H1 (cell line): ENCODE results near the gene BAIAP2. TPM values are rescaled to one million over a fixed set of nuclear protein-coding genes. Genes with fewer than 3 reads are reported as not detected.

Source experiments
- BRCA1 ChIP-seq: IDR thresholded peaks from 2 replicates; pipeline ENCODE4 v1.6.1; 2012; ENCODE audit warnings: low read depth, low read length, improper control_type of control experiment
- CBX5 ChIP-seq: fragments of 300-800, 300-1000 bp; sonication (generic); IDR thresholded peaks from 2 replicates; pipeline ENCODE4 v1.7.1; 2016; ENCODE audit warnings: antibody characterized with exemption, low read length, low read depth
- CBX8 ChIP-seq: fragments of 300-800, 300-1000 bp; sonication (generic); IDR thresholded peaks from 2 replicates; pipeline ENCODE4 v1.7.1; 2016; ENCODE audit warnings: low read depth, low read length, borderline replicate concordance
- EZH2 ChIP-seq: fragments of 200-600 bp; sonication (generic); IDR thresholded peaks from 2 replicates; pipeline ENCODE4 v1.7.1; 2012; ENCODE audit warnings: low read depth, mild to moderate bottlenecking, moderate library complexity, low read length, inconsistent platforms; ENCODE audit not compliant: severe bottlenecking
- RAD21 ChIP-seq, 2 experiments: IDR thresholded peaks in 1 of 2; conservative IDR thresholded peaks in 1 of 2; 2 replicates each; pipeline ENCODE4 v1.6.1; 2011; ENCODE audit warnings: low read depth in 2 of 2, low read length in 2 of 2, improper control_type of control experiment in 1 of 2, inconsistent platforms in 1 of 2, mild to moderate bottlenecking in 1 of 2, moderate library complexity in 1 of 2
- SP4 ChIP-seq: IDR thresholded peaks from 2 replicates; pipeline ENCODE4 v1.6.1; 2012; ENCODE audit warnings: low read length, inconsistent platforms
- SRF ChIP-seq: IDR thresholded peaks from 2 replicates; pipeline ENCODE4 v1.6.1; 2011; ENCODE audit warnings: mild to moderate bottlenecking, low read depth, low read length, moderate library complexity
- YY1 ChIP-seq: IDR thresholded peaks from 2 replicates; pipeline ENCODE4 v1.6.1; 2011; ENCODE audit warnings: low read depth, mild to moderate bottlenecking, low read length
- polyA plus RNA-seq, 7 experiments: library from polyadenylated mRNA; depleted of rRNA in 3 of 7; stranded (reverse) in 5 of 7; unstranded in 2 of 7; fragments of >200 nt in 5 of 7; fragments of 200-250 nt in 2 of 7; gene quantifications; 1 replicate in 5 of 7; 2 replicates in 1 of 7; 4 replicates in 1 of 7; pipeline versions ENCODE4 v1.2.1 to v1.2.3, GENCODE V29; 2011 to 2013; ENCODE audit warnings: missing spikeins in 2 of 7, mixed read lengths in 2 of 7
- total RNA-seq: library from RNA; stranded (reverse); fragmentation: NEBNext Ultra II Directional; extraction: Animal tissue kit (Norgen Biotek cat#: 25700); gene quantifications from 2 replicates; pipeline ENCODE4 v1.2.1, GENCODE V29; 2021
- TF ChIP-seq, protein P1 (sequence below): fragments of 300-600 bp; sonication (generic); IDR thresholded peaks from 2 replicates; pipeline ENCODE4 v1.7.1; 2012; ENCODE audit warnings: low read length, moderate library complexity, mild to moderate bottlenecking, inconsistent platforms; ENCODE audit not compliant: insufficient replicate concordance
- TF ChIP-seq, protein P2 (sequence below): IDR thresholded peaks from 2 replicates; pipeline ENCODE4 v1.6.1; 2012; ENCODE audit warnings: inconsistent platforms

Gene BAIAP2
- total and polyA plus RNA-seq, 2 of the 8 experiments (the other 6 are each of a cell fraction or from before 2014, with no cell fraction given) = 10.0 to 22.8 TPM

DNA sequence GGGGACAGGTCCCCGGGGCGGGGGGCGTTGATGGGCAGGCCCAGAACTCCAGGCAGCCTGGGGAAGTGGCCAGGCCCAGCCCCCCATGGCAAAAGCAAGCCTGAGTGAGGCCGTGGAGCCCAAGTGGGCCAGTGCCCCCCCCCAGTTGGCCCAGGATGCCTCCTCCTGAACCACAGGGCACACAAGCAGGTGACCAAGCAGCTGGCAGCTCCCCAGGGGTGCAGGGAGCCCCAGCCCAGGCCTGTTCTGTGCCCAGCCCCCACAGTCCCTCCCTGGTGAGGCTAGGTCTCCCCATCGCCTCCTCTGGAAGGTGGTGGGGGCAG is 92.1 kb downstream of the BAIAP2 start (continued):
- TF ChIP-seq, protein P1, sequence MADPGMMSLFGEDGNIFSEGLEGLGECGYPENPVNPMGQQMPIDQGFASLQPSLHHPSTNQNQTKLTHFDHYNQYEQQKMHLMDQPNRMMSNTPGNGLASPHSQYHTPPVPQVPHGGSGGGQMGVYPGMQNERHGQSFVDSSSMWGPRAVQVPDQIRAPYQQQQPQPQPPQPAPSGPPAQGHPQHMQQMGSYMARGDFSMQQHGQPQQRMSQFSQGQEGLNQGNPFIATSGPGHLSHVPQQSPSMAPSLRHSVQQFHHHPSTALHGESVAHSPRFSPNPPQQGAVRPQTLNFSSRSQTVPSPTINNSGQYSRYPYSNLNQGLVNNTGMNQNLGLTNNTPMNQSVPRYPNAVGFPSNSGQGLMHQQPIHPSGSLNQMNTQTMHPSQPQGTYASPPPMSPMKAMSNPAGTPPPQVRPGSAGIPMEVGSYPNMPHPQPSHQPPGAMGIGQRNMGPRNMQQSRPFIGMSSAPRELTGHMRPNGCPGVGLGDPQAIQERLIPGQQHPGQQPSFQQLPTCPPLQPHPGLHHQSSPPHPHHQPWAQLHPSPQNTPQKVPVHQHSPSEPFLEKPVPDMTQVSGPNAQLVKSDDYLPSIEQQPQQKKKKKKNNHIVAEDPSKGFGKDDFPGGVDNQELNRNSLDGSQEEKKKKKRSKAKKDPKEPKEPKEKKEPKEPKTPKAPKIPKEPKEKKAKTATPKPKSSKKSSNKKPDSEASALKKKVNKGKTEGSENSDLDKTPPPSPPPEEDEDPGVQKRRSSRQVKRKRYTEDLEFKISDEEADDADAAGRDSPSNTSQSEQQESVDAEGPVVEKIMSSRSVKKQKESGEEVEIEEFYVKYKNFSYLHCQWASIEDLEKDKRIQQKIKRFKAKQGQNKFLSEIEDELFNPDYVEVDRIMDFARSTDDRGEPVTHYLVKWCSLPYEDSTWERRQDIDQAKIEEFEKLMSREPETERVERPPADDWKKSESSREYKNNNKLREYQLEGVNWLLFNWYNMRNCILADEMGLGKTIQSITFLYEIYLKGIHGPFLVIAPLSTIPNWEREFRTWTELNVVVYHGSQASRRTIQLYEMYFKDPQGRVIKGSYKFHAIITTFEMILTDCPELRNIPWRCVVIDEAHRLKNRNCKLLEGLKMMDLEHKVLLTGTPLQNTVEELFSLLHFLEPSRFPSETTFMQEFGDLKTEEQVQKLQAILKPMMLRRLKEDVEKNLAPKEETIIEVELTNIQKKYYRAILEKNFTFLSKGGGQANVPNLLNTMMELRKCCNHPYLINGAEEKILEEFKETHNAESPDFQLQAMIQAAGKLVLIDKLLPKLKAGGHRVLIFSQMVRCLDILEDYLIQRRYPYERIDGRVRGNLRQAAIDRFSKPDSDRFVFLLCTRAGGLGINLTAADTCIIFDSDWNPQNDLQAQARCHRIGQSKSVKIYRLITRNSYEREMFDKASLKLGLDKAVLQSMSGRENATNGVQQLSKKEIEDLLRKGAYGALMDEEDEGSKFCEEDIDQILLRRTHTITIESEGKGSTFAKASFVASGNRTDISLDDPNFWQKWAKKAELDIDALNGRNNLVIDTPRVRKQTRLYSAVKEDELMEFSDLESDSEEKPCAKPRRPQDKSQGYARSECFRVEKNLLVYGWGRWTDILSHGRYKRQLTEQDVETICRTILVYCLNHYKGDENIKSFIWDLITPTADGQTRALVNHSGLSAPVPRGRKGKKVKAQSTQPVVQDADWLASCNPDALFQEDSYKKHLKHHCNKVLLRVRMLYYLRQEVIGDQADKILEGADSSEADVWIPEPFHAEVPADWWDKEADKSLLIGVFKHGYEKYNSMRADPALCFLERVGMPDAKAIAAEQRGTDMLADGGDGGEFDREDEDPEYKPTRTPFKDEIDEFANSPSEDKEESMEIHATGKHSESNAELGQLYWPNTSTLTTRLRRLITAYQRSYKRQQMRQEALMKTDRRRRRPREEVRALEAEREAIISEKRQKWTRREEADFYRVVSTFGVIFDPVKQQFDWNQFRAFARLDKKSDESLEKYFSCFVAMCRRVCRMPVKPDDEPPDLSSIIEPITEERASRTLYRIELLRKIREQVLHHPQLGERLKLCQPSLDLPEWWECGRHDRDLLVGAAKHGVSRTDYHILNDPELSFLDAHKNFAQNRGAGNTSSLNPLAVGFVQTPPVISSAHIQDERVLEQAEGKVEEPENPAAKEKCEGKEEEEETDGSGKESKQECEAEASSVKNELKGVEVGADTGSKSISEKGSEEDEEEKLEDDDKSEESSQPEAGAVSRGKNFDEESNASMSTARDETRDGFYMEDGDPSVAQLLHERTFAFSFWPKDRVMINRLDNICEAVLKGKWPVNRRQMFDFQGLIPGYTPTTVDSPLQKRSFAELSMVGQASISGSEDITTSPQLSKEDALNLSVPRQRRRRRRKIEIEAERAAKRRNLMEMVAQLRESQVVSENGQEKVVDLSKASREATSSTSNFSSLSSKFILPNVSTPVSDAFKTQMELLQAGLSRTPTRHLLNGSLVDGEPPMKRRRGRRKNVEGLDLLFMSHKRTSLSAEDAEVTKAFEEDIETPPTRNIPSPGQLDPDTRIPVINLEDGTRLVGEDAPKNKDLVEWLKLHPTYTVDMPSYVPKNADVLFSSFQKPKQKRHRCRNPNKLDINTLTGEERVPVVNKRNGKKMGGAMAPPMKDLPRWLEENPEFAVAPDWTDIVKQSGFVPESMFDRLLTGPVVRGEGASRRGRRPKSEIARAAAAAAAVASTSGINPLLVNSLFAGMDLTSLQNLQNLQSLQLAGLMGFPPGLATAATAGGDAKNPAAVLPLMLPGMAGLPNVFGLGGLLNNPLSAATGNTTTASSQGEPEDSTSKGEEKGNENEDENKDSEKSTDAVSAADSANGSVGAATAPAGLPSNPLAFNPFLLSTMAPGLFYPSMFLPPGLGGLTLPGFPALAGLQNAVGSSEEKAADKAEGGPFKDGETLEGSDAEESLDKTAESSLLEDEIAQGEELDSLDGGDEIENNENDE = no peak
- no peak for TF ChIP-seq CBX8
- TF ChIP-seq YY1 = no peak
- no peak for TF ChIP-seq RAD21 (IDR thresholded peaks at IDR 0.05 in 1 of 2, conservative IDR thresholded peaks at IDR 0.05 in 1 of 2; ENCODE audit: low read depth in 2 of 2, low read length in 2 of 2)
- TF ChIP-seq, protein P2, sequence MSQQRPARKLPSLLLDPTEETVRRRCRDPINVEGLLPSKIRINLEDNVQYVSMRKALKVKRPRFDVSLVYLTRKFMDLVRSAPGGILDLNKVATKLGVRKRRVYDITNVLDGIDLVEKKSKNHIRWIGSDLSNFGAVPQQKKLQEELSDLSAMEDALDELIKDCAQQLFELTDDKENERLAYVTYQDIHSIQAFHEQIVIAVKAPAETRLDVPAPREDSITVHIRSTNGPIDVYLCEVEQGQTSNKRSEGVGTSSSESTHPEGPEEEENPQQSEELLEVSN = no peak
- TF ChIP-seq CBX5 = no peak
- no peak for TF ChIP-seq EZH2
- TF ChIP-seq BRCA1 = no peak
- no peak for TF ChIP-seq SRF
- TF ChIP-seq SP4 = no peak
- TF ChIP-seq, all 59 proteins: peak for 0
